Measurements from ENCODE around the gene C2CD2. TPM values are rescaled to one million over a fixed set of nuclear protein-coding genes. Genes with fewer than 3 reads are reported as not detected.

The C2CD2 gene
- total and polyA plus RNA-seq, 2 of the 4 experiments (the other 2 are of a cell fraction) = 15.6 to 25.3 TPM

- H4K91ac ChIP-seq (ENCODE audit: insufficient read depth, low read depth, low read length) = no peak overlapping the region
- intact Hi-C loops (cut with micrococcal nuclease) (no loop called here), dilution Hi-C loops (cut with HindIII; ENCODE audit: low sequenced_read_pairs, unreplicated experiment) (no loop called here), in situ Hi-C loops (cut with MboI; ENCODE audit: low sequenced_read_pairs) (no loop called here)
- TF ChIP-seq MXI1 (IDR thresholded peaks at IDR 0.05; ENCODE audit: borderline replicate concordance, low read depth, low read length) = no peak
- no peak for TF ChIP-seq MAZ (IDR thresholded peaks at IDR 0.05; ENCODE audit: borderline replicate concordance, low read depth, low read length)
- TF ChIP-seq USF2 (IDR thresholded peaks at IDR 0.05; ENCODE audit: low read depth, low read length) = no peak
- TF ChIP-seq ELK1 (IDR thresholded peaks at IDR 0.05; ENCODE audit: borderline replicate concordance, low read depth, low read length) = no peak
- TF ChIP-seq CHD1 (IDR thresholded peaks at IDR 0.05; ENCODE audit: low read depth, low read length) = no peak
- no peak for TF ChIP-seq CEBPB (IDR thresholded peaks at IDR 0.05; ENCODE audit: low read depth, low read length)
- no peak for TF ChIP-seq RFX5 (IDR thresholded peaks at IDR 0.05; ENCODE audit: low read depth, low read length)
- no peak for TF ChIP-seq NFE2L2 (IDR thresholded peaks at IDR 0.05; ENCODE audit: low read depth, low read length)
- TF ChIP-seq FOS (IDR thresholded peaks at IDR 0.05; ENCODE audit: low read depth, low read length) = no peak
- no peak for TF ChIP-seq MAFK (IDR thresholded peaks at IDR 0.05; ENCODE audit: low read depth, low read length)
- no peak for TF ChIP-seq SMC3 (IDR thresholded peaks at IDR 0.05; ENCODE audit: low read depth, low read length)
- no peak for TF ChIP-seq CTCF (conservative IDR thresholded peaks at IDR 0.05; ENCODE audit: low read depth, low read length)
- TF ChIP-seq BHLHE40 (IDR thresholded peaks at IDR 0.05; ENCODE audit: low read depth, low read length) = no peak
- no peak for TF ChIP-seq POLR2A (IDR thresholded peaks at IDR 0.05; ENCODE audit: low read depth, low read length)
- TF ChIP-seq RAD21 (IDR thresholded peaks at IDR 0.05; ENCODE audit: low read length) = no peak
- no peak for TF ChIP-seq RCOR1 (IDR thresholded peaks at IDR 0.05; ENCODE audit: insufficient replicate concordance, low read length)
- no peak overlapping the region for H3K56ac ChIP-seq (ENCODE audit: extremely low read depth, insufficient read depth, low read length)
- H3K9me3 ChIP-seq (ENCODE audit: control insufficient read depth, insufficient read depth, low read length) = no peaks in the 10 kb centered on the region
- no peak overlapping the region for H3K4me2 ChIP-seq (ENCODE audit: low read depth, low read length)
- no peak overlapping the region for H3K4ac ChIP-seq (ENCODE audit: low read depth, low read length)
- no peak overlapping the region for H2AK5ac ChIP-seq (ENCODE audit: low read depth, low read length)
- no peak overlapping the region for H3K4me3 ChIP-seq (ENCODE audit: insufficient read depth, low read depth, low read length)
- H3K14ac ChIP-seq (replicated peaks; ENCODE audit: low read depth, low read length) = no peak overlapping the region
- H4K5ac ChIP-seq (ENCODE audit: low read depth, low read length) = no peak overlapping the region
- no peak overlapping the region for H3K9ac ChIP-seq (ENCODE audit: low read depth, low read length)
- 85% methylated on average over 8 of the region's 11 CpGs; no CpG with 5 or more reads in 1 of the 2 experiments for WGBS, 2 experiments (ENCODE audit: extremely low coverage in 2 of 2, insufficient read length in 1 of 2)
- no peak overlapping the region for H2BK15ac ChIP-seq (ENCODE audit: low read depth, low read length)
- peaks cover 18 to 61% of the 10 kb centered on the region in 2 experiments for H3K79me1 ChIP-seq (ENCODE audit: low read depth in 1 of 2, low read length in 2 of 2)
- no peak overlapping the region for H2BK120ac ChIP-seq (ENCODE audit: low read depth, low read length)
- H4K8ac ChIP-seq (ENCODE audit: low read depth in 2 of 2, low read length in 2 of 2) = no peak overlapping the region
- no peak overlapping the region for H3K18ac ChIP-seq (ENCODE audit: low read depth, low read length)
- DNase-seq = no peak
- H2AFZ ChIP-seq (replicated peaks; ENCODE audit: low read length, poor library complexity) = no peak overlapping the region
- POLR2A ChIA-PET (ENCODE audit: unreplicated experiment) = no interaction called here
- H3K23ac ChIP-seq (ENCODE audit: low read depth, low read length) = no peak overlapping the region
- H2AK9ac ChIP-seq (replicated peaks; ENCODE audit: low read depth, low read length, poor library complexity) = peak overlapping the region; percentile 56
- no peak for ATAC-seq (ENCODE audit: low read depth)
- no peak overlapping the region for H3K27ac ChIP-seq (ENCODE audit: insufficient read depth, low read length)
- H2BK20ac ChIP-seq (ENCODE audit: low read depth, low read length) = no peak overlapping the region
- no TSS peak for BruUV-seq (replicated peaks)
- no peaks in the 10 kb centered on the region for H3K27me3 ChIP-seq (ENCODE audit: control insufficient read depth, insufficient read depth, low read length)
- H3K36me3 ChIP-seq (ENCODE audit: control insufficient read depth, insufficient read depth, low read length) = 0 out of 2 replicates have a peak, but pooled peaks cover 1% of the 10 kb centered on the region
- no peak overlapping the region for H2BK5ac ChIP-seq (ENCODE audit: low read depth, low read length, poor library complexity, severe bottlenecking)
- CTCF ChIA-PET = no interaction called here
- peaks cover 18% of the 10 kb centered on the region; the same call in 1 of the 2 replicates for H3K9me1 ChIP-seq (ENCODE audit: insufficient read depth, low read length)
- peaks cover 3% of the 10 kb centered on the region for H3K4me1 ChIP-seq (ENCODE audit: control insufficient read depth, insufficient read depth, low read length)
- peaks cover 5% of the 10 kb centered on the region; the same call in 1 of the 2 replicates for H4K20me1 ChIP-seq (ENCODE audit: insufficient read depth, low read length)
These were observed 79.2 kb downstream of the C2CD2 start for GRCh38 chr21:41874611-41875010.
